HG03280 (cell line): ENCODE measurements around the gene PRELID2.
"Not testable (repeated sequence)": the region's sequence is repeated elsewhere in the genome, so short reads cannot be mapped to it uniquely, and the experiment has no call there.

Experiments used
- ATAC-seq: cut with Tn5 transposase; IDR thresholded peaks from one replicate; pipeline ENCODE4 v1.9.1; 2021; ENCODE audit warnings: mild to moderate bottlenecking, moderate library complexity; ENCODE audit not compliant: unreplicated experiment

Gene PRELID2

GRCh38 chr5:145840458-145841132, 5.5 kb upstream of the PRELID2 start:
- ATAC-seq: no peak

DNA sequence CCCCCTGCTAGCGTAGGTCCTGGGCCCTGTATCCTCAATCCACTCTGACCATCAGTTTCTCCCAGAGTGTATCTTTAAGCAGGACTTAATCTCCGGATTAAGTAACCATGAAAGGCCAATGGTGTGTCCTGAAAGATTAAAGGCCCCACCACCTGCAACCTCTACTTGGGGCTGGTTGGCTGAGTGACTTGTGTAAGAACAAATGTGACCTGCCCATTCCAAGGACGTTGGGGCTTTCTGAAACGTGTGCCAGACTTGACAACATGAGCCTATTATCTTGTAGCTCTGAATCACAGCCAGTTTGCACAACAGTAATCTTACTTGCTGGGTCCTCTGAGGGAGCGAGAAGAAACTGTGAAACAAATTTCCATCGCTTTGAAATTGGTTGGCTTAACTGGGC, 3.1 kb upstream of the PRELID2 start:
- no peak for ATAC-seq

GRCh38 chr5:145836241-145836640, 1.1 kb upstream of the PRELID2 start:
- not testable (repeated sequence) for ATAC-seq

DNA sequence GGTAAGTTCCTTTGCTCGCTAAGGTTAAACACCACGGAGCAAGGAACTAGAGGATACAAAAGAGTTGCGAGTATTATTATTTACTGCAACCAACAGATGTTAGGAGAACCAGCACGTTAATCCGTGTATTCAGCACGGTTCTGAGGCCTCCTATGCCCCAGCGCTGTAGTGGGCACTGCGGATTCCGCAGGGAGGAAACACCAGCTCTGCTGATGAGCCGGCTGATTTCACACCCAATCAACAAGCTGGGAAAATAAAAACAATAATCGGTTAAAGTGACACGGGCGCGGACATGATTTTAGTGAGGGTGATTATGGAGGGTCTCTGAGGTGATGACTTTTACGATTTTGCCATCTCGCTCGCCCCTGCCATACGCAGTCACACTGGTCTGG, 702 bp upstream of the PRELID2 start:
- ATAC-seq: no peak

DNA sequence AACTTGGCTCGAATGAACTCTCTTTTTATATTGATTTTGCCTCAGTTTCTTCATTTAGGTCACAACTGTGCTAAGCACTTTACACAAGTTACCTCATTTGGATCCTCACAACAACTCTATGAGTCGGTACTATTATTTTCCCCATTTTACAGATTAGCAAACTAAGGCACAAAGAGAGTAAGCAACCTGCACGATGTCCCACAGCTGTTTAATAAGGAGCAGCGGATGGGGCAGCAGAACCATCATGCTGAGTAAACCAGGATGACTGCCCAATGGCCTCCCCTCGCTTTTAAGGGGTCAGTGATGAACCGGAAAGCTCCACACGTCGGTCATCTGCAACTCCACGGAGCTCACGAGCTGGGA, 607 bp downstream of the PRELID2 start:
- ATAC-seq: no peak

GRCh38 chr5:145833631-145834200, 1.4 kb downstream of the PRELID2 start:
- no peak for ATAC-seq

- no peak for ATAC-seq
Measured at GRCh38 chr5:145830594-145830993, 4.5 kb downstream of the PRELID2 start.

- ATAC-seq: no peak
Measured at GRCh38 chr5:145829708-145830361, 5.3 kb downstream of the PRELID2 start.

DNA sequence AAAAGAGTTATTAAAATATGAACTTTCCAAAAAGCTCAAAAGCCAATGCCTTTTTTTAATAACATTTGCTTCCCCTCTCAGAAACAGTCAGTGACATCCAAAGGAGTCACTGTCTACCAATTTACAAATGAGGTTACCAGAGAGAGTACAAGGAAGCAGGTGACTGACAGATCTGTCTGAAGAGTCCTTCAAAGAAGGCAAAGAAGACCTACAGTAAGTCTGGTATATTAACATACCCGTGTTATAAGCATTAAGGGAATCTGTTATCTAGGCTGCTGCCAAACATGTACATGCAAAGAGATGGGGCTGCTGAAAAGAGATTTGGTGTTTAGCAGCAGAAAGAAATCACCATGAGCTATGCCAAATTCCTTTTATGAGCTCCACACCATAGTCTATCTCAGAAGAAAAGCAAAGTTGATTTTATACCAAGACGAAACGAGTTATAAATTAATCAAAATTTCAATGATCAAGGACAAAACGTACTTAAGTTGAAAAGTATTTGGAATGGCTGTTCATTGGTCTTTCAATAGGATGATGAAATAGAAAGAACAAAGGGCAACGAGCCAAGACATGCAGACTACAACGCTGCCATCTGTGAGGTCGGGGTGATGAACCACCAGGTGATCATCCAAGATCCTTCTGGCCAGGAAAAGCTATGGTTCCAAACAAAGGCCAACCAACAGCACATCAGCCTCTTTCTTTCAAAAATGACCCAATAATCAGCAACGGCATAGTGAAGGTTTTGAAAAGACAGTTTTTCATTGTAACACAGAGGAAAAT, 8.1 kb downstream of the PRELID2 start:
- no peak for ATAC-seq

DNA sequence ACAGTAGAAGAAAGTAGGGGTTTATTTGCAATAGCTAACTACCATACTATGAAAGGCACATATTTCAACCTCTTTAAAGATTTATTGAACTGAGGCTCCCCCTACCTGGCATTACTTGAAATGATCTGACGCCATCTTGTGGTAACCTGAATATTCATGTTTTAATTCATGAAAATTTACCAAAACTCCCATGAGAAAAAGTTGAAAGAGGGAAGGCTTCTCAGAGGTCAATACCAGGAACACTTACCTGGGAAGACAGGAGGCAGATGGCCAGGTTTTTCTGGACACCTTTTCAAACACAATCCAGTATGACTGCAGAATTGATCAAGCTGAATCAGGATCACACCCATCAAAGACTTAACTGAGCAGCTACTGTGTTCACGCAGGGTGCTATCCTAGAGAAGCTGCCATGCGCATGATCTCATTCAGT, 9.4 kb downstream of the PRELID2 start:
- ATAC-seq: peak; percentile 66

GRCh38 chr5:145824040-145824439, 11.1 kb downstream of the PRELID2 start:
- no peak for ATAC-seq

GRCh38 chr5:145818604-145819003, 16.5 kb downstream of the PRELID2 start:
- no peak for ATAC-seq

DNA sequence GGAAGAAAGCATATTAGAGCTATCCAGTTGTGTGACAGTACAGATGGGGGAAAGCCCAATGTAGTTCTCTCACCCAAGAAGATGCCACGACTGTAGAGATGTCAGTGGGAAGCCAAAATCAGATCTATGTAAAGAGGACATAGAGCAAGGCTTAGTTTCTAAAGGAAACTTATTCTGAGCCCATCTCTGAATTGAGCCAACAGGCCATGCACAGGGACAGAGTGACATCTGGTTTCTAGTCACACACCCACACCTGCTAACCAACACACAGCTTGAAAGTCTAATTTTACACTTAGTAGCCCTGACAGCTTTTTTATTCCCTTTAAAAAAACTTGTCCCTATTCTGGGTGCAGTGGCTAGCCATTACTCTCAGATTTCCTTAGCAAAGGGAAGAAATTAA, 22.3 kb downstream of the PRELID2 start:
- no peak for ATAC-seq

GRCh38 chr5:145811834-145812625, 23.1 kb downstream of the PRELID2 start:
- no peak for ATAC-seq

GRCh38 chr5:145806923-145807322, 28.2 kb downstream of the PRELID2 start:
- no peak for ATAC-seq

DNA sequence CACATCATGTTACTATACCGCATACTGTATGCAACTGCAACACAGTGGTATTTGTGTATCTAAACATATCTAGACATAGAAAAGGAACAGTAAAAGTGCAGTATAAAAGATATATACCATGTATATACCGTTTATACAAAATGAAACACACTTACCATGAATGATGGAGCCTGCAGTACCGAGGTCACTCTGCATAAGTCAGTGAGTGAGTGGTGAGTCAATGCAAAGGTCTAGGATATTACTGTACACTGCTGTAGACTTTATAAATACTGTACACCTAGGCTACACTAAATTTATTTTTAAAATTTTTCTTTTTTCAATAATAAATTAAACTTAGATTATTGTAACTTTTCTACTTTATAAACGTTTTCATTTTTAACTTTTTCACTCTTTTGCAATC, 29.3 kb downstream of the PRELID2 start:
- no peak for ATAC-seq

DNA sequence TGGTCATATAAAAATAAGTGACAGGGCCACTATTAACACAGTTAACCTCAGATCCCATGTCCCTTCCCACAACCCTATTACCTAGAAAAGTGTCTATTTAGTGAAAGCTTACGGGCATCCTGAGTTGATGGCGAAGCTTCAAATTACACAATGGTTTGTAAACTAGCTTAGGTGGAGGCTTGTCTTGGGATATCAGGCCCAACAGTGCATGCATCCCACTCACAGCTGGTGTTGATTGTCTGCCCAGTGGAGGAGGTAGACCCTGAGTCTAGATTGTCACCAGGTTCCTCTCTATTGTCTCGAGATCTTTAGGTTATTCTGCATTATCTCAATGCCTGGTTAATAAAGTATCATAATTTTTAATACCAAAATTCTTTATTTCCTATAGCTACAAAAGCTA, 30.4 kb downstream of the PRELID2 start:
- no peak for ATAC-seq

DNA sequence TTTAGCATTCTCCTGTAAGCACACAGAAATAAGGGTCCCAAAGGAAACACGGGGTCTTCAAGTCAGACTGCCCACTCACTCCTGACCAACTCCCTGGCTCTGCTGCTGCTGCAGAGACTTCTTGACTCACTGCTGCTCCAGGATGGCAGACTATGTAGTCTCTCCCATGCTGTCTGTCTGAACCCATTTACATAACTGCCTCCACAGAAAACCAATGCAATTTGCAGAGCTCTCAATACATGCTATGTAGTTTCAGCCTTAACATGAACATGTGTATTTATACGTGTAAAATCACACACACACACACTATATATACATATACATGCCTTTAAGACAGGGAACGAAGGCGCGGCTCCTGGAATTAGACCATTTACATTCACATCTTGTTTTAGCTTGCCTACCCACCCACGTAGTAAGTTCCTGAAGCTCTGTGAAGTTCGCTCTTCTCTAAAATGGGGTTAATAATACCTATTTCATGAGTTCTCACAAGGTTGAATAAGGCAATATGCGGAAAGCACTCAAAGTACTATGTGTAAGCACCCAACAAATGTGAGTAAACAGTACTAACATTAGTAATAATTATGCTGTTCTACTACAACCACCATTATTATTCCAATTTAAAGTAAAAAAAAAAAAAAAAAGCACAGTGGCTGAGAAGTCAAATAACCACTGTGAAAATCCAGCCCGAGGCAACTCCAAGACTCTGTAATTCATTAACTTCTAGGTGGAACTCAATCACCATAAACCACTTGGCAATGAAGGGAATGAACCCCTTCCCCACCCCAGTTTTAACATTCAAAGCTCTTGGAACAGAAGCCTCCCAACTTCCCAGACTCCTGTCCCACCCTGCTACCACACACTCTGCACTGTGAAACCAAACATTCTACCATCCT, 31.8 kb downstream of the PRELID2 start:
- no peak for ATAC-seq

DNA sequence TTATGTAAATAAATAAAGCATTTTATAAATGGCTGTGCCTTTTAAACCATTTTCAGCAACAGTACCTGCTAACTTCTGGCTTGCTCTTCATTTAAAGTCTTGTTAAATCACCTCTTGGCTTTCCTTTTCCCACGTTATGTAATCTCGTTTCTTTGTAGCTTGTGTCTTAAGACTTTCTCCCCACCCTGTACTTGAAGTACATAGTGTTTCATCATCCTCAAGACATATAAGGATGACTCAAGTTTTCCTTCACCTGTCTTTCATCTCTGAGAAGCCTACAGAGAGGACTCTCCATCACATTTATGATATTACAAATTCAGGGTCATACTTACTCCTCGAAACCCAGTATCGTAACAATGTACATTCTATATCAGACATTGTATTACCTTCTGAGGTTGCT, 33.9 kb downstream of the PRELID2 start:
- no peak for ATAC-seq

DNA sequence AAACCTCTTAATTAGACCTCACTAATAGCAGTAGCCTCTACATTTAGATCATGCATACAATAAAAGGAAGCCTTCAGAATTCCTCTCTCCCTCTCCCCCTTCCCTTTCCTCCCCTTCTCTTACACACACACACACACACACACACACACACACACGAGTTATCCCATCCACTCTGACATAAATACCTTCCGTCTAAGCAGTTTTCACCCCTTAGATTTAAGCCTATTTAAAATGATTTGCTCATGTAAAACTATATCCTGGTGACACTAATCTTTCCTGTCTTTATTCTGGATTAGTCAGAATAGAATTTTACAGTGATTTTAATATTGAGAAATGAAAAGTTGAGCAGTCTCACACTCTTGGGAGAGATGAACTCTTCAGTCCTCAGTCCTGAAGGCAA, 35.0 kb downstream of the PRELID2 start:
- ATAC-seq: no peak
